Endometrial microvascular endothelial cells (primary cell): ENCODE data around the gene NSL1. TPM values are rescaled to one million over a fixed set of nuclear protein-coding genes. Genes with fewer than 3 reads are reported as not detected.
"Not testable (repeated sequence)": the region's sequence is repeated elsewhere in the genome, so short reads cannot be mapped to it uniquely, and the experiment has no call there.

Experiments
- in situ Hi-C: cut with HindIII; loops from 2 replicates; pipeline ENCODE4 v1.10.0; 2017; ENCODE audit warnings: low sequenced_read_pairs, low pct_unique_long_range_greater_than_20kb; ENCODE audit errors: inconsistent ontology term
- total RNA-seq: library from RNA; depleted of rRNA; stranded (reverse); fragments of >200 nt; gene quantifications from one replicate; pipeline ENCODE4 v1.2.3, GENCODE V29; 2015; ENCODE audit errors: inconsistent ontology term

Gene NSL1
- total RNA-seq, 1 donor from 2014 or later = 29.1 TPM

DNA sequence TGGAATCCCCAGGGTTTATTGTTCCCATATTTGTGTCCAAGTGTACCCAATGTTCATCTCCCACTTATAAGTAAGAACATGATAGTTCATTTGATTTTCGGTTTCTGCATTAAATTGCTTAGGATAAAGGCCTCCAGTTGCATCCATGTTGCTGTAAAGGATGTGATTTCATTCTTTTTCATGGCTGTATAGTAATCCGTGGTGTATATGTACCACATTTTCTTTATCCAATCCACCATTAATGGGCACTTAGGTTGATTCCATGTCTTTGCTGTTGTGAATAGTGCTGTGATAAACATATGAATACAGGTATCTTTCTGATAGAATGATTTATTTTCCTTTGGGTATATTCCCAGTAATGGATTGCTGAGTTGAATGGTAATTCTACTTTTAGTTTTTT lies 71.9 kb downstream of the NSL1 start:
- in situ Hi-C loops = no loop called here

DNA sequence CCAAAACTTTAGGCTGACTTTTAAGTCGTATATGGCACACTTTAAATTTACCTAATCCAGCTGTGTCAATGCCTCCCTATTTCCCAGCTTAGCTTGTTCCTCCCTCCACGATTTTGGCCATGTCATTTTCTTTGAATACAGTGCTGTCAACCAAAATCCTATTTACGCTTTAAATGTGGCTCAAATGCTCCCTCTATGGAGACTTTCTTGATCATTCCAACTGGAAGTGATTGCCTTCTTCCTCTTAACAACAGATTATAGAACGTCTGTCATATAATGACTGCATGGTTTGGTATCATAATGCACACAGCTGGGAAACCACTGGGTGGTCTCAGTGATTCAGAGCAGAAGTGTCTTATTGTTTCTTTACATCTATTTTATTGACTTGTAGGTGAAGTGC lies 73.1 kb downstream of the NSL1 start:
- in situ Hi-C loops = no loop called here

DNA sequence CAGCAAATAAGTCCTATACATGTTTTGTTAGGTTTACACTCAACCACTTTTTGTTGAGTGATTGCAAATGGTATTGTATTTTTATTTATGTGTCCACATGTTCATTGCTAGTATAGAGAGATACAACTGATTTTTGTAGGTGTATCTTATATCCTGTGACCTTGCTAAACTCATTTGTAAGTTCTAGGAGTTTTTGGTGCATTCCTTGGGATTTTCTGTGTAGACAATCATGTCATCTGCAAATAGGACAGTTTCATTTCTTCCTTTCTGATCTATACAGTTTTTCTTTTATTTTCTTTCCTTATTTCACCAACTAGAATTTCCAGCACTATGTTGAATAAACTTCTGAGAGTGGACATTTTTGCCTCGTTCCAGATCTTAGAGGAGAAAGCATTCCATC lies 75.4 kb downstream of the NSL1 start:
- in situ Hi-C loops = no loop called here

DNA sequence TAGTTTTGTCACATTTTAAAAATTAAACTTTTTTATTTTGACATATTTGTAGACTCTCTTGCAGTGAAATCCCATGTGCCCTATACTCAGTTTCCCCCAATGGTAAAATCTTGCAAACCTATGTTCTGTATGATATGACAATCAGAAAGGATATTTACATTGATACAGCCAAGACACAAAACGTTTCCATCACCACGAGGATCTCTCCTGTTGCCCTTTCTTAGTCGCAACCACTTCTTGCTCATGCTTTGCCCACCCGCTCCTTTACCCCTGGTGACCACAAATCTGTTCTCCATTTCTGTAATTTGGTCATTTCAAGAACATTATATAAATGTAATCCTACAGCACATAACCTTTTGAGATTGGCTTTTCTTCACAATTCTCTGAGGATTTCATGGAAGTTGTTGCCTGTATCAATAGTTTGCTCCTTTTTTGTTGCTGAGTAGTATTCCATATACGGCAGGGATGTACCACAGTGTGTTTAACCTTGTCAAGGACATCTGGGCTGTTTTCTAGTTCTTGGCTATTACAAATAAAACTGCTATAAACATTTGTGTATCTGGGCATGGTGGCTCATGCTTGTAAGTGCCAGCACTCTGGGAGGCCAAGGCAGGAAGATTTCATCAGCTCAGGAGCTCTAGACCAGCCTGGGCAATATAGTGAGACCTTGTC lies 78.0 kb downstream of the NSL1 start:
- in situ Hi-C loops = no loop called here

DNA sequence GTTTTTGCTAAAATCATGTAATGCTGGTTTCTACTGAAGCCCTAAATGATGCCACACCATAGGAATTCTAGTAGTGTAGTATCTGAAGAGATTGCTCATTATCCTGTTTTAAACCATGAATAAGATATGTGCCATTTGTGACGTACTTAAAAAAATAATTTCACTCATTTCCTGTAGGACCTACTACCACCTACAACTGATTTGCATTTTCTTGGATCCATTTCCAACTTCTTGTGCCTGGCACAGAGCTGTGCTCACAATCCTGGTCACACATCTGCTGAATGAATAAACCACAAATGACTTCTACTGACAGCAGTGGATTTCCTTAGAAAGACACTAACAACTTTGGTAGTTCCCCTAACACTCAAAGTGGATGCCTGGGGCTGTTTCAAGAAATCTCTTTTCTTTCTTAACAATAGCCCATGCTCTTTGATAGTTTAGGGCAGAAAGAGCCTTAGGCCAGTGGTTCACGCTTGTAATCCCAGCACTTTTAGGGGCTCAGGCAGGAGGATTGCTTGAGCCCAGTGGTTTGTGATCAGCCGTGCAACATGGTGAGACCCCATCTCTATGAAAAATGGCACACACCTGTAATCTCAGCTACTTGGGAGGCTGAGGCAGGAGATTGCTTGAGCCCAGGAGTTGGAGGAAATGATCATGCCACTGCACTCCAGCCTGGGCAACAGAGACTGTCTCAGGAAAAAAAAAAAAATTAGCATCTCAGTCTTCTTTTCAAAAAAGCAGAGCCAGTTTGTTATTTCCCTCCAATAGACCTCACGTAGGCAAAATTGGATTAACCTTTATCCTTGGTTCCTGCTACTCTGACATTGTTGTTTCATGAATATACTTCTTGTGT lies 78.9 kb downstream of the NSL1 start:
- in situ Hi-C loops = no loop called here

DNA sequence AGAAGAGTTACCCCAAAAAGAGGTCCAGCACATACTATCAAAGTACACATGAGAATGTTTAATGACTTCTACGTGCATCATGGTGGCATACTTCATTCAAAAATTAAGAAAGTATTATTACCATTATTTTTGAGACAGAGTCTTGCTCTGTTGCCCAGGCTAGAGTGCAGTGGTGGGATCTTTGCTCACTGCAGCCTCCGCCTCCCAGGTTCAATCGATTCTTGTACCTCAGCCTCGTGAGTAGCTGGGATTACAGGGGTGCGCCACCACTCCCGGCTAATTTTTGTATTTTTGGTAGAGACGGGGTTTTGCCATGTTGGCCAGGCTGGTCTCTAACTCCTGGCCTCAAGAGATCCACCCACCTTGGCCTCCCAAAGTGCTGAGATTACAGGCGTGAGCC lies 79.6 kb downstream of the NSL1 start:
- in situ Hi-C loops = not testable (repeated sequence)

DNA sequence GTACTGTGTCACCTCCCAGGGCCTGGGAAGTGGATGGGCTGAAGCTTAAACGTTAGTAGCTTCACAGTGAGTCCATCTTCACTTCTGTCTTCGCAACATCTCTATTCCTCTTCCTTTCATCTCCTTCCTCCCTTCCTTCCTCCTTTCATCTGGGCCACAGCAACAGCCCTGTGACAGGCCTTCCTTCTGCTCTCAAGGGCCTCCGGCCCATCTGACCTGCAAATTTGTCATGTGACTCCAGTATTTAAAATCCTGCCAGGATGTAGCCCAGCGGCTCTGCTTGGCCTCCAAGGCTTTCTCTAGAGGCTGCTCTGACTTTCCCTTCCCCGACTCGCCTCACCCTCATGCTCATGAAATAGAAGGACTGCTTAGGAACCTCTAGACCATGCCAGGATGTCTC lies 81.0 kb downstream of the NSL1 start:
- in situ Hi-C loops = no loop called here

DNA sequence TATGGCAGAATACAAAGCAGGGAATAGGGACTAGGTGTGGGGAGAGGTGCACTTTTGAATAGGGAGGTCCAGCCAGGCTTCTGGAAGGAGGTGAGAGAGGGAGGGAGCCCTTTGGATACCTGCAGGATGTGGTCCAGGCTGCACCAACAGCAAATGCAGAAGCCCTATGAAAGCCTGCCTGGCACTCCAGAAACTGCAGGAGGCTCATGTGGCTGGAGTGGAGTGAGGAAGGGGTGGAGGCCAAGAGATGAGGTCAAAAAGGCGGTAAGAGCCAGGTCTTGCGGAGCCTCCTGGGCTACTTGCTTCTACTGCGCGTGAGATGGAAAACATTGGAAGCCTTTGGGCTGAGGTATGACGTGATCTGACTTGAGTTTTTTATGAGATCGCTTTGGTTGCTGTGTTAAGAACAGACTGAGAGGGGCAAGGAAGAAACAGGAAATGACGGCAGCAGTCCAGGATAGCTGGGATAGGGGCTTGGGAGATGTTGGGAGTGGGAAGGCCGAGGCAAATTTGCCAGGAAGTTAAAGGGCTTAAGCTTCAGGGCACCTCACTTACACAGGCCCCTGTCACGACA lies 87.5 kb downstream of the NSL1 start:
- in situ Hi-C loops = no loop called here

DNA sequence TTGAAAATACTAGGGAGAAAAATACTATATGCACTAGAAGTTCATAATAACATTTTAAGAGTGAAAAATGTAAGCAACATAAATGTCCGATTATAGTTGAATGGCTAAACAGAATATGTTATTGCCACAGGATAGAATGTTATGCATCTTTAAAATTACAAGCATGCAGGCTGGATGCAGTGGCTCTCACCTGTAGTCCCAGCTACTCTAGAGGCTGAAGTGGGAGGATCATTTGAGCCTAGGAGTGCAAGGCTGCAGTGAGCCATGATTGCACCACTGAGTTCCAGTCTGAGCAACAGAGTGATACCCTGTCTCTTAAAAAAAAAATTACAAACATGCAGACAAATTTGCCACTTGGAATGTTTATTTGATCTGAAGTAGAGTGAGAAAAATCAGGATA lies 88.9 kb downstream of the NSL1 start:
- in situ Hi-C loops = no loop called here

DNA sequence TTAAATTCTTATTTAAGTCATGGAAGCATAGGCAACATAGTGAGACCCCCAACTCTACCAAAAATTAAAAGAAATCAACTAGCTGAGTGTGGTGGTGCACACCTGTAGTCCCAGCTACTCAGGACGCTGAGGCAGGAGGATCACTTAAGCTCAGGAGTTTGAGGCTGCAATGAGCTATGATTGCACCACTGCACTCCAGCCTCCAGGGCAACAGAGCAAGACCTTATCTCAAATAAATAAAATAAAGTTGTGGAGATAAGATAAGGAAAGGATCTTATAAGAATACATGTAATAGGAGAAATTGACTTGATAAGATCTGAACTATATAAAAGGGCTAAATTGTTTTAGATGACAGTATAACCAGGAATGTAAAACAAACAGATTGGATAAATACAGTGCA lies 89.7 kb downstream of the NSL1 start:
- in situ Hi-C loops = no loop called here

DNA sequence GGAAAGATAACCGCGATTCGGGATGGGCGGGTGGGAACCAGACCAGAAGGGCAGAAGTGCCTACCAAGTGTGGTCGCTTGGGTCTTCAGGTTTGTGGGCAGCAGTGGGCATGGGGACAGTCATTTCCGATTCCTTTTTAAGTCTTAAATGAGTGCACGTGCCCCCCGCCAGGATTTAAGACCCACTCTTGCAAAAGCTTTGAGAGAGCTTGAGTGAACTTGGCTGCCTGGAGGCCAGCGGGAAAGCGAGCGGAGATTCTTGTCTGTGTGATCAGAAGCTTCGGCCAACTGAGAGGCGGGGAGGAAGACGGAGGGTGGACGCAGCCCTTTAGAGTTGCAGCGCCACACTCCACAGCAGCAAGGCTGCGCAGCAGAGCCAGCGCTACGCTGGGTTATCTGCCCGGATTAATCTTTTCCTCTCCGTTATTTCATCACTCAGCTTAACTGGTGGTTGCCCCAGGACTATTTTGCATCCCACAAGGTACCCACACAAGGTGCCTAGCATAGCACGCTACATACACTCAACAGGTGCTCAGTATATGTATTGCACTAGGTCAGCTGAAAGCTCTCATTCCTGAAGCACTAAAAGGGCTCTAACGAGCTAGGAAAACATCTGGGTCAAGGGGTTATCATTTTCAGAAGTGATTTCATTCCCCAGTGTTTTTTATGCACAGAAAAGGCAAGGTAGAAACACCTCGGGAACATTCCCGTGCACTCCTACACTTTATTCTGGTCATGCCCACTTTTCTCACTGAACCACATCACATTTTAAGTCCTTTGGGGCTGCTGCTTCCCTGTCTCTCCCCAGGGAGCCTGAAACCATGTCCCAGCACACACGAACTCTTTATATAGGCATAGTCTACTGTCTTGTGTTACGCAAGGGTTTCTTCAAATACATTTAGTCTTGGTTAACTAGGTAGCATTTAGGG lies 90.4 kb downstream of the NSL1 start:
- in situ Hi-C loops = no loop called here

DNA sequence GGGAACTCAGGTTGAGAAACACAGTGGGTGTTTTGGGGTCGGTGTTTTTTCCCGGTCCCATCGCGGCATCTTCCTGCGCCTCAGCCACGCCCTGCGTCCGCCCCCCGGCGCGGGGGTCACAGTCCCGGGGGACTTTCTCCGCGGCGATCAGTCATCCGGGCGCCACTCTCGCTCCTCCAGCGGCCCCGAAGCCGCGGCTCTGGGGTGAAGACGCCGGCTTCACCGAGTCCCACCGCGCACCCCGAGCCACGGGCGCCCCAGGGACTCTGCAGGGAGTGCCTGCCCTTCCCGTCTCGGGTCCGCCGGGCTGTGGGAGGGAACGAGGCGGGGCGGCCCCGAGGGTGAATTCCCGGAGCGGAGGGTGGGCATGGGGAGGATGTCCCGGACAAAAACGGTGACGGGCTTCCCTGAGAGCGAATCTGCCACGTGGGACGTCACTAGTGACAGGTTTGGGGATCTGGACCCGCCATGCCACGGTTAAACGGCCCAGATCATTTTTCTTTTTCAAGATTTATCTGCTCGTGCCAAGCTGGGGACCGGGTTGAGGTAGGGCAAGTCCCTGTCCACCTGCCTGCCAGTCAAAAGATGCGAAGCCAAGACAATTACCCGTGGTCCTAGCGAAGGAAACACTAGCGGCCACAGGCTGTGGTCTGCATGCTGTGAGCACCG lies 91.2 kb downstream of the NSL1 start:
- in situ Hi-C loops = no loop called here

DNA sequence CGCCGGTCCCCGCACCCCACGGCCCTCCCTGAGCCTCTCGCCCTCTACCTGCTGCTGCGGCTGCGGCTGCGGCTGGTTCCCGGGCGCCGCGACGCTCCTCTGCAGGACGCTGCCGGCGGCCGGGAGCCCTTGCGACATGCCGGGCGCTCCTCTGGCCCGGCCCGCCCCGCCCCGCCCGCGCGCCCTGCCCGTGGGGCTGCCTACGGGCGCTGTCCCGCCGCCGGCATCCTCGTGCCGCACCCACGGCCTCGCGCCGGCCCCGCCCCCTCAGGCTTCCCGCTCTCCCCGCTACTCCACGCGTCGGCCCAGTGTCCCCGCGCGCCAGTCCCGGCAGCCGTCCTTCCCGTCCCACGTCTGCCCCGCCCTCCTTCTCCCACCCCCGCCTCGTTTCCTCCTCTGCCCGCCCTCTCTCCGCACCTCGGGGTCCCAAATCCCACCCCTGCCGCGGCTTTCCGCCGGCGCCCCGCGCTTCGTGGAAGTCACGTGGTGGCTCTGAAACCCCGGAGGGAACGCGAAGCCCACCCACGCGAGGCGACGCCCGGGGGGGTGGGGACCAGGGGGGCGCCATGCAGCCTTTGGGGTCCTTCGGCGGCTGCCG lies 91.9 kb downstream of the NSL1 start, which contains the start of gene BATF3:
Gene BATF3 (minus strand): TSS at position 216 of the 598 bp plus-strand sequence. CDS start 78 bp downstream, at position 138.
- in situ Hi-C loops = no loop called here

DNA sequence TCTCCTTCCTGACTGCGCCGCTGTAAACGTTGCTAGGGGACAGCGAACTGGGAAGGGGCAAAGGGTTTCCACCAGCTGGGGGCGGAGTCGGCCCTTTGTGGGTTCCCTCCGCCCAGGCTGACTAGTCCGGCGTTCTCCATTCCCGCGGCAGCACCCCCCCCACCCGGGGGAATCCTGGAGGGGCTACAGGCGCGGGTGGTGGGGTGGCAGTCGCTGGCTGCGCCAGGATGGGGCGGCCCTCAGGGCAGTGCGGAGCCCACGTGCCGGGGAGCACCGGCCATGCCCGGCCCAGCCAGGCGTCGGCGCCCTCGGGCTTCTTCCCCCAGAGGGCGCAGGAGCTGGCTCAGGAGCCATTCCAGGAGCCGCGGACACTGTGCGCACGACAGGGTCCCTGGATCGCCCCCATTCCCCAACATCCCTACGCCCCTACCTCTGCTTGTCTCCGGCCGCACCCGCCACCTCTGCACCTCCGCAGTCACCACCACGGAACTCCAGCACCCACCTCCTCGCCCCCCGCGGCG lies 92.4 kb downstream of the NSL1 start:
- in situ Hi-C loops = no loop called here

DNA sequence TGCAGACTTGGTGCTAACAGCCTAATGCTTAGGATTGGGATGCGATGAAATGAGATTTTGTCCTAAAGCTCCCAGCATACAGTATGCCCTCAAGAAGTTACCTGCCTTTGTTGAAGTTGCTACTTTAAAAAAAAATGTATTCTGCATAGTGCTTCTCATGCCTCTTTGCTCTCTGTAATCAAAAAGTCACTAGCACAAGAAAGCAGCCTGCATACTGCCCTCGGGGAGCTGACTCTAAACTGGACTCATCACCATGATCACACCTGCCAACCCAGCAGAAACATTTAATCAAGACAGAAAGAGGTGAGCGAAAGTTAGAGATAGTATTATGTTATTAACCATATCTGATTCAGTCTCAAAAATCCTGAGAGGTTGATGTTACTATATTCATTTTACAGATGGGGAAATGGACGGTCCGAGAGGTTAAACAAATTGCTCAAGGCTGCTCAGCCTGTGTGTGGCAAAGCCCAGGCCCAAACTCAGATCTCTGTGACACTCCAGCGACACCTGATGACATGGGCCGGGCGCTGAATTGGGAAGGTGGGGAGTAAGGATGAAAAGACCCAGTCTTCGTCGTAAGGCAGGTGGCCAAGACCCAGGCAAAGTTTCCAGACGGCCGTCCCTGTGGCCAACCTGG lies 93.0 kb downstream of the NSL1 start:
- in situ Hi-C loops = no loop called here

DNA sequence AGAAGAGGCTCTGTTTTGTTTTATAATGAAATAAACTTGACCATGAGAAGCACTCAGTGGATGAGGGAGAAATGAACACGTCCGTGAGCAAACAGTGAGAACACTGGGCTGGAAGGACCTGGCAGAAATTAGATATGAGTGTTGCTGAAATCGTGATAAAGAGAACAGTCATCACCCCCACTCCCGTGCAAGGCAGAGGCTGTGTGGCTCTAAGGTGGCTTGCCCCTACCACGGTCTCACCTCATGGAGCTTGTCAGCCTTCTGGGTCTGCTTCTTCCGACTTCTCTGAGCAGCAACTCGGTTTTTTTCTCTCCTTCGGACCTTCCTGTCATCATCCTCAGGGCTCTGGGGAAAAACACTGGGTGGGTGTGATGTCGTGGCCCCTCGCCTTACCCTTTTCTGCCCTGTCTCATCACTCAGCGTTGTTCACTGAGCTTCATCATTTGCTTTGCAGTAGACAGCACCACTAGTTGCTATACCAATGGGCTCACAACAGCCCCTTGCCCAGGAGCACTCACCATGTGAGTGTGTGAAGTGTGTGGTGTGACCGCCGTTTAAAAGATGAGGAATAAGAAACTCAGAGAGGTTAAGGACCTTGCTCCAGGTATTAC lies 94.8 kb downstream of the NSL1 start:
- in situ Hi-C loops = no loop called here
